ENCODE results near the gene BCL2L13.

DNA sequence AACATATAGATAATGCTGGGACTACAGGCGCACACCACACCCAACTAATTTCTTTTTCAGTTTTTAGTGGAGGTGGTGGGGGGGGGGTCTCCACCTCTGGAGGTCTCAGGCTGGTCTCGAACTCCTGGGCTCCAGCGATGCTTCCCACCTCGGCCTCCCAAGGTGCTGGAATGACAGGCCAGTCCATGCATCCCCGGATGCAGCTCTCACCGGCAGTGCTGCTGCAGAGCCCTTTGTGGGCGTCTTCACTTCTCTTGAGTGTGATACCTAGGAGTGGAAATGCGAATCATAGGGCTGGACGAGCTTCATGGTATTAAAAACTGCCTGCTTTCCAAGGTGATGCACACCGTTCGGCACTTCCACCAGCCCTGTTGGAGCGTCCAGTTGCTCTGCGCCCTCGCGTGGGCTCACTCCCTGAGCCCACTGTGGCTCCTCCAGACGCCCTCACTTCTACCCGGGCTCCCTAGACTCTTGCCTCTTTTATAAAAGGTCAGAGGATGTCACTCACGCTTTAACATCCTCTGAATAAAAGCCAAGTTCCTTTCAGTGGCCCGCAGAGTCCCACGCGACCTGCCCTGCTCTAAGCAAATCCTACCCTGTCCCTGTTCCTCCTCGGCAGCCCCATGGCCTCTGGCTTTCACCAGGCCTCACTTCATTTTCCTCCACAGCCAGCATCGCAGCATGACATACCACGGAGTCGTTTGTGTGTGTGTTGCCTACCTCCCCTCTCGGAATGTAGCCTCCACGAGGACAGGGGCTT, 136.5 kb downstream of the BCL2L13 start:
- TF ChIP-seq, protein P1, sequence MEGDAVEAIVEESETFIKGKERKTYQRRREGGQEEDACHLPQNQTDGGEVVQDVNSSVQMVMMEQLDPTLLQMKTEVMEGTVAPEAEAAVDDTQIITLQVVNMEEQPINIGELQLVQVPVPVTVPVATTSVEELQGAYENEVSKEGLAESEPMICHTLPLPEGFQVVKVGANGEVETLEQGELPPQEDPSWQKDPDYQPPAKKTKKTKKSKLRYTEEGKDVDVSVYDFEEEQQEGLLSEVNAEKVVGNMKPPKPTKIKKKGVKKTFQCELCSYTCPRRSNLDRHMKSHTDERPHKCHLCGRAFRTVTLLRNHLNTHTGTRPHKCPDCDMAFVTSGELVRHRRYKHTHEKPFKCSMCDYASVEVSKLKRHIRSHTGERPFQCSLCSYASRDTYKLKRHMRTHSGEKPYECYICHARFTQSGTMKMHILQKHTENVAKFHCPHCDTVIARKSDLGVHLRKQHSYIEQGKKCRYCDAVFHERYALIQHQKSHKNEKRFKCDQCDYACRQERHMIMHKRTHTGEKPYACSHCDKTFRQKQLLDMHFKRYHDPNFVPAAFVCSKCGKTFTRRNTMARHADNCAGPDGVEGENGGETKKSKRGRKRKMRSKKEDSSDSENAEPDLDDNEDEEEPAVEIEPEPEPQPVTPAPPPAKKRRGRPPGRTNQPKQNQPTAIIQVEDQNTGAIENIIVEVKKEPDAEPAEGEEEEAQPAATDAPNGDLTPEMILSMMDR (IDR thresholded peaks at IDR 0.05), result no peak
- TF ChIP-seq POLR2A (IDR thresholded peaks at IDR 0.05), result no peak
- TF ChIP-seq POLR2AphosphoS5 (IDR thresholded peaks at IDR 0.05), result no peak
